HCT116 (cell line): ENCODE data around the gene KASH5. TPM values are rescaled to one million over a fixed set of nuclear protein-coding genes. Genes with fewer than 3 reads are reported as not detected.

Experiments
- ATAC-seq: fragments of 200-7000 bp; cut with Tn5 transposase; 2 replicates; pipeline ENCODE4 v1.9.1; 2020; ENCODE audit warnings: mild to moderate bottlenecking, moderate library complexity
- BruUV-seq: library from RNA; stranded (reverse); fragments of 400-500 nt; replicated peaks from 2 replicates; lab custom pipeline; 2021; lab: Mats Ljungman, UMichigan
- CTCF ChIA-PET: fragments of 300-600 bp; sonication (Branson Sonifier 250); formaldehyde crosslinking; loops from one replicate; lab custom pipeline; 2021; ENCODE audit warnings: antibody characterized with exemption; lab: Charles Lee
- POLR2A ChIA-PET: fragments of 300-600, 350-600 bp; sonication (Branson Sonifier 250); formaldehyde crosslinking; loops from one replicate; lab custom pipeline; 2021; ENCODE audit warnings: antibody characterized with exemption; lab: Charles Lee
- RAD21 ChIA-PET, 2 experiments: fragments of 300-600 bp; sonication (Branson Sonifier 250); formaldehyde crosslinking; loops; one replicate each; lab custom pipeline; 2023; ENCODE audit warnings: low total read pairs in 2 of 2; ENCODE audit not compliant: uncharacterized antibody in 2 of 2, unreplicated experiment in 2 of 2, low non-redundant PET in 1 of 2; lab: Charles Lee
- DNase-seq: peaks from one replicate; pipeline ENCODE4 v3.0.0-alpha.2; 2010; ENCODE audit warnings: low read depth, low spot score
- H2AFZ ChIP-seq: fragments of 200-600 bp; shearing (Covaris generic), sonication (generic); 2 replicates; pipeline ENCODE4 v1.6.1; 2017; ENCODE audit warnings: low read depth, mixed run types, mixed read lengths, antibody characterized with exemption, low read length; ENCODE audit not compliant: poor library complexity, severe bottlenecking
- H3K27ac ChIP-seq: 2 replicates; pipeline ENCODE4 v1.5.1; 2012; ENCODE audit warnings: low read depth, low read length
- H3K27me3 ChIP-seq: fragments of 200-600 bp; sonication (generic); 2 replicates; pipeline ENCODE4 v1.6.1; 2016; ENCODE audit warnings: mixed run types, low read length, mixed read lengths; ENCODE audit not compliant: insufficient read depth
- H3K36me3 ChIP-seq, 2 experiments: fragments of 200-500 bp in 1 of 2; fragments of 200-600 bp in 1 of 2; sonication (Bioruptor generic) in 1 of 2; sonication (generic) in 1 of 2; 2 replicates each; pipeline versions ENCODE4 v1.5.1 to v1.6.1; 2014 to 2016; ENCODE audit warnings: low read length in 2 of 2, inconsistent platforms in 1 of 2, mixed read lengths in 1 of 2, mixed run types in 1 of 2; ENCODE audit not compliant: insufficient read depth in 2 of 2, control insufficient read depth in 1 of 2
- H3K4me1 ChIP-seq, 2 experiments: fragments of 200-600 bp in 1 of 2; sonication (generic) in 1 of 2; 2 replicates each; pipeline versions ENCODE4 v1.5.1 to v1.6.1; 2012 to 2017; ENCODE audit warnings: low read length in 2 of 2, inconsistent platforms in 1 of 2, mild to moderate bottlenecking in 1 of 2, mixed read lengths in 1 of 2, mixed run types in 1 of 2, moderate library complexity in 1 of 2; ENCODE audit not compliant: insufficient read depth in 2 of 2, control insufficient read depth in 1 of 2
- H3K4me2 ChIP-seq: fragments of 200-600 bp; sonication (generic); 2 replicates; pipeline ENCODE4 v1.6.1; 2017; ENCODE audit warnings: mixed run types, low read length, mixed read lengths
- H3K4me3 ChIP-seq, 2 experiments: fragments of 200-600 bp in 1 of 2; sonication (generic) in 1 of 2; replicated peaks in 1 of 2; 2 replicates each; pipeline ENCODE4 v1.5.1; 2011 to 2016; ENCODE audit warnings: low read length in 2 of 2, control low read depth in 1 of 2, low read depth in 1 of 2, mild to moderate bottlenecking in 1 of 2, mixed read lengths in 1 of 2, mixed run types in 1 of 2
- H3K79me2 ChIP-seq: fragments of 200-600 bp; sonication (generic); 2 replicates; pipeline ENCODE4 v1.6.1; 2017; ENCODE audit warnings: mild to moderate bottlenecking, mixed run types, low read length, moderate library complexity, mixed read lengths; ENCODE audit not compliant: insufficient read depth
- H3K9ac ChIP-seq: fragments of 200-600 bp; sonication (generic); 2 replicates; pipeline ENCODE4 v1.6.1; 2016; ENCODE audit warnings: low read length, mixed read lengths
- H3K9me2 ChIP-seq: fragments of 200-600 bp; sonication (generic), shearing (Covaris generic); 2 replicates; pipeline ENCODE4 v1.6.1; 2017; ENCODE audit warnings: mixed run types, mild to moderate bottlenecking, moderate library complexity; ENCODE audit not compliant: insufficient read depth
- H3K9me3 ChIP-seq, 2 experiments: fragments of 200-500 bp in 1 of 2; fragments of 200-600 bp in 1 of 2; sonication (Bioruptor generic) in 1 of 2; sonication (generic) in 1 of 2; 2 replicates each; pipeline ENCODE4 v1.6.1; 2014 to 2017; ENCODE audit warnings: low read length in 2 of 2, mixed read lengths in 2 of 2, inconsistent platforms in 1 of 2, low read depth in 1 of 2, mild to moderate bottlenecking in 1 of 2, mixed run types in 1 of 2, moderate library complexity in 1 of 2; ENCODE audit not compliant: control insufficient read depth in 1 of 2, insufficient read depth in 1 of 2
- H4K20me1 ChIP-seq: fragments of 200-600 bp; sonication (generic), shearing (Covaris generic); 2 replicates; pipeline ENCODE4 v1.6.1; 2017; ENCODE audit warnings: mixed run types, mild to moderate bottlenecking, moderate library complexity; ENCODE audit not compliant: insufficient read depth
- CBX3 ChIP-seq: IDR thresholded peaks from 2 replicates; pipeline ENCODE4 v1.6.1; 2012; ENCODE audit warnings: low read depth
- CEBPB ChIP-seq: IDR thresholded peaks from 2 replicates; pipeline ENCODE4 v1.6.1; 2012; ENCODE audit warnings: low read depth
- CTCF ChIP-seq, 3 experiments: fragments of 200-600 bp in 1 of 3; sonication (generic) in 1 of 3; IDR thresholded peaks in 2 of 3; conservative IDR thresholded peaks in 1 of 3; 2 replicates each; pipeline ENCODE4 v1.5.1; 2012 to 2017; ENCODE audit warnings: low read depth in 2 of 3, low read length in 2 of 3, antibody characterized with exemption in 1 of 3, borderline replicate concordance in 1 of 3, control low read depth in 1 of 3, mild to moderate bottlenecking in 1 of 3, mixed read lengths in 1 of 3, mixed run types in 1 of 3, moderate library complexity in 1 of 3; ENCODE audit not compliant: insufficient read depth in 1 of 3
- ELF1 ChIP-seq: IDR thresholded peaks from 2 replicates; pipeline ENCODE4 v1.6.1; 2012; ENCODE audit warnings: low read depth, borderline replicate concordance
- EZH2 ChIP-seq: fragments of 200-600 bp; sonication (generic); IDR thresholded peaks from 2 replicates; pipeline ENCODE4 v1.6.1; 2017; ENCODE audit warnings: antibody characterized with exemption, mixed run types
- EZH2phosphoT487 ChIP-seq: fragments of 200-600 bp; IDR thresholded peaks from 2 replicates; pipeline ENCODE4 v1.6.1; 2018; ENCODE audit warnings: antibody characterized with exemption, borderline replicate concordance
- FOSL1 ChIP-seq: IDR thresholded peaks from 2 replicates; pipeline ENCODE4 v1.6.1; 2012; ENCODE audit warnings: low read depth
- JUND ChIP-seq: IDR thresholded peaks from 2 replicates; pipeline ENCODE4 v1.6.1; 2012
- MAX ChIP-seq: IDR thresholded peaks from 2 replicates; pipeline ENCODE4 v1.6.1; 2012
- POLR2AphosphoS5 ChIP-seq: IDR thresholded peaks from 2 replicates; pipeline ENCODE4 v1.6.1; 2011; ENCODE audit warnings: mild to moderate bottlenecking, low read depth, low read length, moderate library complexity
- RAD21 ChIP-seq: IDR thresholded peaks from 2 replicates; pipeline ENCODE4 v1.6.1; 2012; ENCODE audit warnings: low read depth, mild to moderate bottlenecking
- REST ChIP-seq: IDR thresholded peaks from 2 replicates; pipeline ENCODE4 v1.6.1; 2012; ENCODE audit warnings: low read depth
- SIN3A ChIP-seq: IDR thresholded peaks from 2 replicates; pipeline ENCODE4 v1.6.1; 2012; ENCODE audit warnings: low read depth
- SP1 ChIP-seq: IDR thresholded peaks from 2 replicates; pipeline ENCODE4 v1.6.1; 2012; ENCODE audit warnings: low read depth
- SRF ChIP-seq: IDR thresholded peaks from 2 replicates; pipeline ENCODE4 v1.6.1; 2012; ENCODE audit warnings: low read depth
- TCF7L2 ChIP-seq: IDR thresholded peaks from 2 replicates; pipeline ENCODE4 v1.7.0; 2011; ENCODE audit warnings: borderline replicate concordance, inconsistent platforms; ENCODE audit not compliant: insufficient read depth, insufficient read length; ENCODE audit errors: extremely low read depth
- YY1 ChIP-seq: IDR thresholded peaks from 2 replicates; pipeline ENCODE4 v1.6.1; 2011; ENCODE audit warnings: low read length, low read depth, moderate library complexity, mild to moderate bottlenecking; ENCODE audit not compliant: insufficient replicate concordance; ENCODE audit errors: extremely low read depth
- ZBTB33 ChIP-seq: IDR thresholded peaks from 2 replicates; pipeline ENCODE4 v1.6.1; 2011; ENCODE audit warnings: mild to moderate bottlenecking, low read length, moderate library complexity; ENCODE audit not compliant: insufficient replicate concordance; ENCODE audit errors: extremely low read depth
- ZFX ChIP-seq: fragments of 450-650 bp; IDR thresholded peaks from 2 replicates; pipeline ENCODE4 v1.6.1; 2017
- ZNF274 ChIP-seq: fragments of 200-500 bp; sonication (Bioruptor generic); IDR thresholded peaks from 2 replicates; pipeline ENCODE4 v1.6.1; 2014; ENCODE audit warnings: mild to moderate bottlenecking, low read depth, low read length, inconsistent platforms
- intact Hi-C: fragments of 100-400 bp; cut with micrococcal nuclease; formaldehyde crosslinking; loops from 2 replicates; pipeline ENCODE4 v1.10.0; 2022
- total RNA-seq: library from RNA; stranded (reverse); gene quantifications from one replicate; pipeline ENCODE4 v1.2.1, GENCODE V29; 2021; ENCODE audit not compliant: unreplicated experiment

KASH5 gene
- total RNA-seq, 1 experiment from 2014 or later = not detected

GRCh38 chr19:49456326-49456725 is 68.3 kb downstream of the KASH5 start:
- H2AFZ ChIP-seq = no peak overlapping the region
- H3K9ac ChIP-seq = no peak overlapping the region
- H3K27me3 ChIP-seq = no peaks in the 10 kb centered on the region
- H4K20me1 ChIP-seq = no peaks in the 10 kb centered on the region
- ChIA-PET CTCF (interaction anchor here (1.5 kb wide), 1 partner anchor 17 kb away, joined by 5 read pairs; the partner anchor contains the start of gene FLT3LG), POLR2A (no interaction called here), RAD21 (no interaction called here)
- DNase-seq (no peak), ATAC-seq (no peak)
- no peak for TF ChIP-seq CTCF (IDR thresholded peaks at IDR 0.05 in 2 of 3, conservative IDR thresholded peaks at IDR 0.05 in 1 of 3; ENCODE audit: borderline replicate concordance in 1 of 3, insufficient read depth in 1 of 3, low read depth in 2 of 3, low read length in 2 of 3)
- no peak for TF ChIP-seq MAX
- no peak for TF ChIP-seq EZH2
- no peak for TF ChIP-seq REST
- TF ChIP-seq ZNF274 = no peak
- no peak for TF ChIP-seq POLR2AphosphoS5
- no peak for TF ChIP-seq RAD21
- no peak for TF ChIP-seq YY1
- TF ChIP-seq ZBTB33 = no peak
- no peak for TF ChIP-seq EZH2phosphoT487
- TF ChIP-seq JUND = no peak
- TF ChIP-seq SP1 = no peak
- TF ChIP-seq ELF1 = no peak
- TF ChIP-seq TCF7L2 = no peak
- TF ChIP-seq ZFX = no peak
- no peak for TF ChIP-seq CEBPB
- no peak for TF ChIP-seq FOSL1
- TF ChIP-seq SIN3A = no peak
- TF ChIP-seq SRF = no peak
- no peak for TF ChIP-seq CBX3
- H3K36me3 ChIP-seq = no peaks in the 10 kb centered on the region
- H3K9me2 ChIP-seq = no peaks in the 10 kb centered on the region
- peaks cover 19% of the 10 kb centered on the region for H3K79me2 ChIP-seq
- no peaks in the 10 kb centered on the region for H3K9me3 ChIP-seq
- no peak overlapping the region for H3K4me2 ChIP-seq
- H3K27ac ChIP-seq = no peak overlapping the region
- no TSS peak for BruUV-seq
- H3K4me1 ChIP-seq = peaks cover 10 to 19% of the 10 kb centered on the region in 2 experiments; a peak in 2 of 4 replicates
- intact Hi-C loops = no loop called here
- no peak overlapping the region for H3K4me3 ChIP-seq
